Activated gamma-delta T cell (primary cell): ENCODE measurements around the gene STPG2.
A peak's percentile ranks its signal among the peaks of the same experiment; 100 is the strongest.

Experiments
- DNase-seq: peaks from one replicate; lab custom pipeline; 2025; lab: John Stamatoyannopoulos, UW

The STPG2 gene

GRCh38 chr4:97950836-97951235, 192.4 kb downstream of the STPG2 start:
- DNase-seq, result no peak

GRCh38 chr4:97942951-97943350, 200.3 kb downstream of the STPG2 start:
- no peak for DNase-seq

GRCh38 chr4:97942137-97942536, 201.1 kb downstream of the STPG2 start:
- no peak for DNase-seq

- DNase-seq, result no peak
These were observed 205.1 kb downstream of the STPG2 start for GRCh38 chr4:97938141-97938540.

- no peak for DNase-seq
These were observed 218.8 kb downstream of the STPG2 start for GRCh38 chr4:97924341-97924958.

GRCh38 chr4:97923096-97923495, 220.2 kb downstream of the STPG2 start:
- peak; percentile 4 for DNase-seq

GRCh38 chr4:97917115-97917514, 226.2 kb downstream of the STPG2 start:
- no peak for DNase-seq

GRCh38 chr4:97912156-97912555, 231.1 kb downstream of the STPG2 start:
- no peak for DNase-seq

- no peak for DNase-seq
These were observed 231.9 kb downstream of the STPG2 start for GRCh38 chr4:97911236-97911906.

GRCh38 chr4:97910005-97910404, 233.3 kb downstream of the STPG2 start:
- no peak for DNase-seq

- DNase-seq, result peak; percentile 3
These were observed 239.7 kb downstream of the STPG2 start for GRCh38 chr4:97903436-97904189.

GRCh38 chr4:97900229-97900628, 243.0 kb downstream of the STPG2 start:
- no peak for DNase-seq

- no peak for DNase-seq
These were observed 250.5 kb downstream of the STPG2 start for GRCh38 chr4:97892592-97893266.

GRCh38 chr4:97879942-97880341, 263.3 kb downstream of the STPG2 start:
- DNase-seq, result no peak

GRCh38 chr4:97868097-97868496, 275.2 kb downstream of the STPG2 start:
- no peak for DNase-seq

GRCh38 chr4:97867557-97868091, 275.7 kb downstream of the STPG2 start:
- no peak for DNase-seq

GRCh38 chr4:97866821-97867556, 276.3 kb downstream of the STPG2 start:
- DNase-seq, result no peak

GRCh38 chr4:97851115-97851514, 292.2 kb downstream of the STPG2 start:
- no peak for DNase-seq

- no peak for DNase-seq
These were observed 297.5 kb downstream of the STPG2 start for GRCh38 chr4:97845758-97846157.

GRCh38 chr4:97841512-97841911, 301.8 kb downstream of the STPG2 start:
- no peak for DNase-seq

GRCh38 chr4:97836662-97837061, 306.6 kb downstream of the STPG2 start:
- DNase-seq, result no peak

- no peak for DNase-seq
These were observed 314.6 kb downstream of the STPG2 start for GRCh38 chr4:97828646-97829045.
